ENCODE results near the gene SPRTN.

GRCh38 chr1:231335663-231336602, 2.2 kb upstream of the SPRTN start:
- TF ChIP-seq GATA2 (IDR thresholded peaks at IDR 0.05; ENCODE audit: low read depth, low read length) (no peak), GATA3 (IDR thresholded peaks at IDR 0.05; ENCODE audit: low read depth, low read length) (no peak)
